ENCODE data around the gene KANSL1L.

KANSL1L gene

GRCh38 chr2:210086292-210086691 lies 84.9 kb downstream of the KANSL1L start:
- DNase-seq (ENCODE audit: low spot score), result peak; percentile 14

GRCh38 chr2:210072922-210073509 lies 98.2 kb downstream of the KANSL1L start:
- DNase-seq (ENCODE audit: low spot score), result peak; percentile 40

GRCh38 chr2:210072493-210072892 lies 98.7 kb downstream of the KANSL1L start:
- DNase-seq (ENCODE audit: low spot score), result no peak

GRCh38 chr2:210063306-210063705 lies 107.9 kb downstream of the KANSL1L start:
- DNase-seq (ENCODE audit: low spot score), result no peak

- no peak for DNase-seq (ENCODE audit: low spot score)
These were observed 115.4 kb downstream of the KANSL1L start for GRCh38 chr2:210055825-210056224.

GRCh38 chr2:210054696-210055095 lies 116.5 kb downstream of the KANSL1L start:
- no peak for DNase-seq (ENCODE audit: low spot score)

GRCh38 chr2:210050885-210051284 lies 120.3 kb downstream of the KANSL1L start:
- no peak for DNase-seq (ENCODE audit: low spot score)

GRCh38 chr2:210049831-210050230 lies 121.4 kb downstream of the KANSL1L start:
- DNase-seq (ENCODE audit: low spot score), result no peak

GRCh38 chr2:210046851-210047500 lies 124.2 kb downstream of the KANSL1L start:
- DNase-seq (ENCODE audit: low spot score), result no peak

GRCh38 chr2:210038078-210038477 lies 133.1 kb downstream of the KANSL1L start:
- no peak for DNase-seq (ENCODE audit: low spot score)

- no peak for DNase-seq (ENCODE audit: low spot score)
These were observed 135.5 kb downstream of the KANSL1L start for GRCh38 chr2:210035679-210036078.

- no peak for DNase-seq (ENCODE audit: low spot score)
These were observed 137.0 kb downstream of the KANSL1L start for GRCh38 chr2:210034087-210034683.

- no peak for DNase-seq (ENCODE audit: low spot score)
These were observed 143.0 kb downstream of the KANSL1L start for GRCh38 chr2:210028178-210028577.

- DNase-seq (ENCODE audit: low spot score), result no peak
These were observed 143.6 kb downstream of the KANSL1L start for GRCh38 chr2:210027608-210028007.

- no peak for DNase-seq (ENCODE audit: low spot score)
These were observed 148.4 kb downstream of the KANSL1L start for GRCh38 chr2:210022824-210023223.

- DNase-seq (ENCODE audit: low spot score), result no peak
These were observed 151.1 kb downstream of the KANSL1L start for GRCh38 chr2:210020138-210020537.

- DNase-seq (ENCODE audit: low spot score), result no peak
These were observed 161.3 kb downstream of the KANSL1L start for GRCh38 chr2:210009896-210010295.

- no peak for DNase-seq (ENCODE audit: low spot score)
These were observed 162.1 kb downstream of the KANSL1L start for GRCh38 chr2:210009126-210009525.

GRCh38 chr2:210007895-210008294 lies 163.3 kb downstream of the KANSL1L start:
- DNase-seq (ENCODE audit: low spot score), result no peak

- no peak for DNase-seq (ENCODE audit: low spot score)
These were observed 166.3 kb downstream of the KANSL1L start for GRCh38 chr2:210004881-210005280.

- no peak for DNase-seq (ENCODE audit: low spot score)
These were observed 167.8 kb downstream of the KANSL1L start for GRCh38 chr2:210003359-210003758.

GRCh38 chr2:210002158-210003157 lies 168.8 kb downstream of the KANSL1L start, which contains the start of gene RPE:
Gene RPE, plus strand, starts transcription at chr2:210002638. Its CDS starts 24 bp downstream, at chr2:210002662.
- DNase-seq (ENCODE audit: low spot score), result peak; percentile 97
